GM21360 (cell line): ENCODE data around the gene TTN.
A peak's percentile ranks its signal among the peaks of the same experiment; 100 is the strongest.

ENCODE experiments used
- ATAC-seq: cut with Tn5 transposase; IDR thresholded peaks from one replicate; pipeline ENCODE4 v1.9.1; 2021; ENCODE audit warnings: mild to moderate bottlenecking, moderate library complexity; ENCODE audit not compliant: unreplicated experiment

TTN gene

DNA sequence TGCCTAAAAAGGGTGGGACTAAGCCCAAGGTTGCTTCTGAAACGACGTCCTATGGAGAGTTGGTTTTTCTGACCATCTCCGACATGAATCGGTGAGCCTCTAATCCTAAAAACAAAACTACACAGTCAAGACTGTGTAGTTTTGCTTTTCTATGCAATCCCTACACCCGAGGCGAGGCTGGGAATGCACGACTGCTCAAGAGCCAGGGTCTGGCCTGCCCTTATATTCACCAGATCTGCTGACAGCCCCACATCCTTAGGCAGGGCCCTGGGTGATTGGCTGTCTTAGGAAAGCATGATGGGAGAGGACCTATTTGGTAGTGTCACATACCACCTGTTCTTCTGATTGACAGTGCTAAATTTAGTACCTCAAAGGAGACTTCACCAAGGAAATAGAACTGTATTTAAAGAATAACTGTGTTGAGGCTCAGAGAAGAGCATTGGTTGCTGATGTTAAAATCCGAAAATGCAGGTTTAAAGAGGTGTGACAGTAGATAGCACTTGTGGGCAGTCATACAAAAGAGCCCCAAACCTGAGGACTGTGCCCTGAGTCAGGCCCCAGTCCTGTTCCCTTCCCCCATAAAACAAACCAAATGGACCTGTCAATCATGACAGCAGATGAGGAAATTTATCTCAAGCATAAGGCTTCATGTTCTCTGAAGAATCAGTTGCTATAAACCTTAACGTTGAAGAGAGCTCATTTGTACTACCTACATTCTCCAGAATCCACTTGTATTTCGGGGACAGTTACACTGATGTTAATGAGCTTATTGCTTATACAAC, at the start of gene TTN:
TTN (minus strand) TSS at position 197 of the 782 bp plus-strand sequence. CDS start 2,781 bp downstream, outside the sequence.
- ATAC-seq: no peak

DNA sequence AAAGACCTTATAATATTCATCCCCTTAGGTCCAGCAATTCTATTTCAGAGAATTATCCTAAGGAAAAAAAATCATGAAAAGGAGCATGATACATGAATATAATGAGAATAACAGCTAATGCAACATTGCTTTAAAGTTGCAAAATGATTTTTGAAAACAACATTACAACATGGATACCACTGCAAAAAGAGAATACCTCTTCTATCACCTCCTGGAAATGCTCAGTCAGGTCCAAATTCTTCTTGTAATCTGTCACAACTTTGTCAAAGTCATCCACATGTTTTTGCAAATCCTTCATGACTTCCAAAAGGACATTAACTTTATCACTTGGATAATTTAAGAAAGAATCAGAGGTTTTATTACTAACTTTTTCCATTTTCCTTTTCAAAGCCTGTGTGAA, 47.9 kb upstream of the TTN start:
- ATAC-seq: no peak

DNA sequence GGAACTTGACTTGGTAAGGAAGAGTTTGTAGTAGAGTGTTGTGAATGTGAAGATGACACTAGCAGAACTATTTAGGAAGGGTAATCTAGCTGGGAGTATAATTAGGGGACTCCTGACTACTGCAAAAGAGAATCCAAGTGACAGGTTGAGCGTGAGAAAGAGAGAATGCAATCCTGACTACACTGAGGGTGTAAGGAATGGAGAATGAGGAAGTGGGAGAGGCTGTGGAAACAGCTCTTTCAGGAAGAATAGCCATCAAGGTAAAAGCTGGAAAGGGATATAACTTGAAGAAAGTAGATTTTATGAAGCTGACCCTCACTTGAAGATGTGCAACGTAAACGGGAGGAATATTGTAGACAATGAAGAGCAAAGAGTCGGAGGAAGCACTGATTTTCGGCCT, 41.1 kb upstream of the TTN start:
- no peak for ATAC-seq

DNA sequence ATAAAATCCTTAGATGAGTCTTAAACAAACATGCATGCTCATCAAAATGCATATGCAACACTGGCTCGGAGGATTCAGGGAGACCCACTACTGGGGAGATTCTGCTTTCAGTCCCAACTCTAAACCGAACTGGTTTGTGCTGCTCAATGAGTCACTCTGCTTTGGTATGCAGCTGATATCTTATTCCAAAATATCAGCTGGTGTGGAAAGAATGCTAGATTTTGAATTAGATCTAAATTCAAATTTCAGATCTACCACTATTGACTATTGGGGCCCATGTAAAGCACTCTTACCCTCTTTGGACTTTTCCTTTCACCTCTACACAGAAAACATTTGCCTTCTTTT, 39.2 kb upstream of the TTN start:
- no peak for ATAC-seq

DNA sequence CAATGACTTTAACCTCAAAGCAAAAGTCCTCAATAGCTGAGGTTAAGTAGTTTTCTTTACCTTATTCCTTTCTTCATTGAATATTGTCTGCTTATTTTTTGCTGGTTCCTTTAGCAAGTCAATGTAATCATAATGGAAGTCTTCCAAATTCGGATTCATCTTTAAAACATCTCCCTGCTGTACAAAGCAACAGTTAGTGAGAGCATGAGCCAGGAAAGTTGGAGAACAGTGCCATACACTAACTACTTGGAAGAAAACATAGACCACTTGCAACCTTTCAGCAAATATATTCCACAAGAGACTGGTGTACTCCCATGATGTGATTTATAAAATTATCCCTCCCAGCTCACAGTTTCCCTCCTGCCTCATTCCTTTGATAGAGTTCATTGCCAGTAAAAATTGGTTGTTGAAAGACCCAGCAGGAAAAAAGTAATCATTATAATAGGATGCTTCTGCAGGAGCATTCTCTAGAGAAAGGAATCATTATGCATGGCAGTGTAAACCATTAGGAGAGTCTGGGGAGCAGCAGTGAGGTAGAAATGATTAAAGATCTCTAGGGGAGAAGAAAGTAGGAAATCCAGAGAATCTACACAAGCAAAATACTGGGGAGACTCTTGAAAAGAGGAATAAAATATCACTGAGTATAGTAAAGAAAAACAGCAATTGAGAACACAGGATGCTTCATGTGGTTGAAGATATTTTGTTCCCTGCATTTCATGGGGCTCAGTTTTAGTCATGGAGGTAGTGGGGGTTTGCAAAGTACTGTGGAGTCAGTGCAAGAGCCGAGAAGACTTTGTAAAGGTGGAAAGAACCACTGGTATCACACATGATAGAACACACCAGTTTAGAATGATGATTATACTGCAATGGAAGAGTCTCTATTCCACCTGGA, 38.6 kb upstream of the TTN start:
- no peak for ATAC-seq

DNA sequence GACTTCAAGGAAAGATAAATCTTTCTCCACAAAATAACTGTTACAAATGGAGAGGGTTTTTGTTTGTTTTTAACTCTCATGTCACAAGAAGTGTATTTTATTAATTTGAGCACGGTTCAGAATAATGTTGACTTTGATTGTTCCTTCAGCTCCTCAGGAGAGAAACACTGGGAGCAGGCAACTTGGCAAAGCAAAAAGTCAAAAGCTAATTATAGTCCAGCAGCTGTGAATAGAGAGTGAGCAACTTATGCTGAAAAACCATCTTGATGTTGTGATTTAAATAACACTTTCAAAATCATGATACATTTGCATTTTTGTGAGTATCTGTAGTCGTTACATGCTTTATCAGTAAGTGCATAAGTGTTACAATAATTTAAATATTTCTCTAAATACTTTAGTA, 37.5 kb upstream of the TTN start:
- no peak for ATAC-seq

DNA sequence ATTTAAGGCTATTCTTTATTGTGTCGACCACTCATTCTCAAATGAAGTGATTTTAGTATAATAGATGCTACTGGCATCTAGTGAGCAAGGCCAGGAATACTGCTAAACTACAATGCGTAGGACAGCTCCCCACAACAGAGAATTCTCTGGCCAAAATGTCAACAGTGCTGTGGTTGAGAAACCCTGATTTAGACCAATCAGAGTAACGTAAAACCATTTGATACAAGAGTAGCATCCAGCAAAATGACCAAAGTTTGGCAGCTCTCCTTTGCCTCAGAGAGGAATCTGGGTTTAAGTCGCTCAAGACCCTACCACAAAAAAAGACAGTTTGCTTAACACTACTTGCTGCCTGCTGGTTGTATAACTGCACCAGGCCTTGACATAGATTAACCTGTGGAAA, 37.0 kb upstream of the TTN start:
- no peak for ATAC-seq

DNA sequence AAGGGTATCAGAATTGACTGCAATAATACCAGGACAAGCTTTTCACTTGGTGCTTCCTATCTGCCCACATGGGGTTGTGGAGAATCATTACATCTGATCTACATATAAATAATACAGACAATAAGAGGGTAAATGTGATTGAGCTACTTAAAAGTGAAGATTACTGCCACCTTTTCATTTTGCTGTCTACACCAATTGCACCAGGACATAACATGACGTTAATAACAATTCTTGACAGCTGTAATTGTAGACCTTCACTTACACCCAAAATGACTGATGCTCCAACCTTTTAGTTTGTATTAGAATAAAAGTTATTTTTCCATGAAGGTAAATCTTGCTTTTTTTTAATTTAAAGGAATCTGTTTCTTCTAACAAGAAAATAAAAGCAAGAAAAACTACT, 36.5 kb upstream of the TTN start:
- ATAC-seq: no peak

DNA sequence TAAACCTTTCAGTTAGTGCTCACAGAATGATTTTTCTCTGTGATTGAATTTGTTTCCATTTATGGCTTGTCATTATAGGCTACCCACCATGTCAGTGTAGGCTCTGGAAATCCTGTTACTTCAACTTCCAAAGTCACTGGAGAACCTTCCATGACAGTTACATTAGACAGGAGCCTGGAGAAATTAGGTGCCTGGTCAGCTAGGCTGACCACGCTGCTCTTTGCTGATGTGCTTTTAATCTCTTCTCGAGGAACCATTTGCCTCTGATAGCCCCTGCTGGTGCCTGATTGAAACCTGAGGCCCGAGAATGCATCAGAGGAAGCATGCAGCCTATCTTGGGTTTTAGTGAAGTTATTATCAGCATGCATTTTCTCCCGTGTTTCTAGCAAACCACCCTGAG, 29.6 kb upstream of the TTN start:
- ATAC-seq: no peak

DNA sequence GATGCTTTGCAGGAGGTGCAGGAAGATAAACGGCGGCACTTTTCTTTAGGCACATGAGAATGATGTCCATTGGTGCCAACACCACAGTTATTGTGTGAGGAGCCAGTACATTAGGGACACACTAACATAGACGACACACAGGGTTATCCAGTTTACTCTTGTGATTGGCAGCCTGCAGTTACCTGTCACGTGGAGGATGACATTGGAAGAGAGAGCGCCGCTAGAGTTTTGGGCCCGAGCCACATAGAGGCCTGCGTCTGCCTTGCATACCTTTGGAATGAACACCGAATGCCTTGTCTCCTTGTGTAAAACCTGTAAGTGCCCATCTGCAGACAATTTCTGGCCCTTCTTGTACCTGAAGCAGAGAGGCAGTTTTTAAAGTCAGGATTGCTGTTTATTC, 26.9 kb upstream of the TTN start:
- ATAC-seq: no peak

DNA sequence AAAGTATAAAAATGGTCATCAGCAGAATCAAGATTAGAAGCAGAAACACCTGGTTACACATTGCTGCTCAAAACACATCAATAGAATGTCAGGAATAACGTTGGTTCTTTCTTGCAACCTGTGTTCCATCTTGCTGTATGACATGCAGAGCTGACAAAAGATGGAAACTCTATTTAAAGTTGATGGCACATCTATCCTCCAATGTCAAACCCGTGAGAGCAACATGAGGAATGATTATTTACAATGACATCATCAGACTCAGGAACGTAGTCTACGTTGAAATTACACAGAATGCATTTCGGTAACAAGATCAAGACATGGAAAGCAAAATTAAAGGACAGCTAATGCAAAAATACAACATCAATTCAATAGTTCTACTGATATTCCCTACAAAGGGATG, 26.2 kb upstream of the TTN start:
- no peak for ATAC-seq

DNA sequence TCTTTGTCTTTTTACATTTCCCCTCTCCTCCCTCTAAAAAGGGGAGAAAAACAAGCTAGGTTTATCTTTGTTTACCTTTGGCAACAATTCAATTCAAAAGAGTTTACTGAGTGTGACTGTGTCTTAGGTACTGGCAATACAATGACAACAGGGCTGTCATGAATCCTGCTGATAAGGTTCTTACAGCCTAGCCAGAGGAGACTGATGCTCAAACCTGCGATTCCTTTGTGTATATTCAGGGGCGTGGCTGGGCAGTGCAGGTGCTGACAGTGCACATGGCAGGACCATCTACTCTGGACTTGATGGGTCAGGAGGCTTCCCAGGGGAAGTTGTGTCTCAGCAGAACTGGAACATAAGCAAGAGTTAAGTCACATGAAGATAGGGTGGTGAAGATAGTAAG, 23.2 kb upstream of the TTN start:
- ATAC-seq: no peak

DNA sequence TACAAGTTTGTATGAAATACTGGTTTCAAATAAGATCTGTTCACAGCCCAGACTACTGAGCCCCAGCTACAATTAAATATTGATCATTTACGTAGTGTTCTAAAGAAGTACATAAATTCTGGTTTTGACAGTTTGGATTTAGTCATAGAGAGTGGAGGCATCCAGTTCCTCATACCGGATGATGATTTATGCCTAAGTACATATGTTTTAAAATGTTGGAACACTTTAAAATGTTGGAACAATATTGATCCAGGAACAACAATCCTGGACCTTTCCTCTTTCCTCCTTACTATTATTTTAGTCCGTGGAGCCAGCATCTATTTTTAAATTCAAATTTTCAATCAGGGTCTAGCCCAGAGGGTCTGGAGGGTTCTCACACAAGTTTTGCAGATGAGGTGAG, 22.8 kb upstream of the TTN start:
- no peak for ATAC-seq

DNA sequence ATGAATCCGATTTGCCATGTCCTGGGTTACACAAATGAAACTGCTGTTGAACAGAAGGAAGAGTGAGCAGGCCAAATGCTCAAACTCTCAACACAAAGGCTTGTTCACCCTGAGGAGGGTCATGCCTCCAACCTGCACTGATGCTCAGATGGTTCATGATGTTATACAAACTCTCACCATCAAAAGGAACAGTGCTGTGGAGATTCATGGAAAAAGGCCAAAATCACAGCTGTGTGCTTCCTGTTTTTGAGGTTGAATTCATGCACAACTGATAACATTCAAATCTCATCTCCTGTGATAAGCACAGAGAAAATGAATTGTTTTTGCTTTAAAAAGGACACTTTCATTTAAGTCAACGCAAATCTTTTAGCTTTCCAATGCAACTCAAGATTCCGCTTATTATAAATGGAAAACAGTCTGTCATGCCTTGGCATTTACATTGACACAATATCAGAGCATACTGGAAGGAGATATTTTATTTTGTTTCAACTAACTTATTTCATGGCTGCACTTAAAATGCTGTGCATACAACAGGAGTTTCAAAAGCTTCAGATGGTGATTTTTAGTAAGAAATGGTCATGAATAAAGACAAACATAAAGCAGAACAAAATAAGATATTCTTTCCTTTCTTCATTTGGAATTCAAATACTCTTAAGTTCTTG, 22.2 kb upstream of the TTN start:
- ATAC-seq: no peak

DNA sequence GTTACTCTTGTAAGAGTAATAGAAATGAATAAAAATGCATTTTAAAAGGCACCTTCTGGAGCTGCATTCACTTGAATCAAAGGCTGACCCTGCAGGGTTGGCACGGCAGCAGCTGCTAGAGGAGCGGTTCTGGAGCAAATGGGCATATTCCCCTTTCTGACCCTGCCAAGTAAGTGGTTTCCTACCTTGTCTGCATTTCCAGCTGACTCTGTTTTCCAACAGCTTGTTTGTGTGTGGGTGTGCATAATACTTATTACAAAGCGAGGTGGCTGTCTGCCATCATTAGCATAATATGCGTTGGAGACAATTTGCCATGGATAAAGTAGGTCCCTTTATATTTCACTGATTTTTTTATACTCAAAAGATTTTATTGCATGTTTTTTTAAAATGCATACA, 21.3 kb upstream of the TTN start:
- ATAC-seq: no peak

DNA sequence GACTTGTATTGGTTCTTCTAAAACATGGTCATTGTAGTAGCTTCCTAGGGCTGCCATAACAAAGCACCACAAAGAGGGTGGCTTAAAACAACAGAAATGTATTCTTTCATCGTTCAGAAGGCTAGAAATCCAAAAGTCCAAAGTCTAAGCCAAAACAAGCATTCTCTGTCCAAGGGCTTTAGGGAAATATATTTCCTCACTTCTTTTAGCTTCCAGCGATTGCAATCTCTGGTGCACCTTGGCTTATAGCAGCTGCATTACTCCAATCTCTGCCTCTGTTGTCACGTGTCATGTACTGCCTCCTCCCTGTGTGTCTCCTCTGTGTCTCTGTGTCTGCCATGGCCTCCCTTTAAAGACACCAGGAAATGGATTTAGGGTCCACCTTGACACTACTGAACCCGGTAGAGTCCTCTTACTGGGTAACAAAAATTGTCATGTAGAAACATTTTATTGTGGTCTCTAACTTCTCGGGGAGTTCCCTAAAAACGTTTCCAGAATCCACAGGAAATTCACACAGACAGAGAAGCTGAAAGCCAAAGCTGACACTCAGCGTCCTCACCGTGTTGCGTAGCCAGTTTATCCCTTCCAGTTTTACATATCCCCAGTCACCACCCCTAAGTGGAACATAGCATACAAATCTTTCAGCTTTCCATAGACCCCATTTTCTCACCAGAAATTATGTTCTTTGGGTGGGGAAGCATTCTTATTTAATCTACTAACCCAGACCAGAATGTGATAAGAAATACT, 20.7 kb upstream of the TTN start:
- ATAC-seq: no peak

DNA sequence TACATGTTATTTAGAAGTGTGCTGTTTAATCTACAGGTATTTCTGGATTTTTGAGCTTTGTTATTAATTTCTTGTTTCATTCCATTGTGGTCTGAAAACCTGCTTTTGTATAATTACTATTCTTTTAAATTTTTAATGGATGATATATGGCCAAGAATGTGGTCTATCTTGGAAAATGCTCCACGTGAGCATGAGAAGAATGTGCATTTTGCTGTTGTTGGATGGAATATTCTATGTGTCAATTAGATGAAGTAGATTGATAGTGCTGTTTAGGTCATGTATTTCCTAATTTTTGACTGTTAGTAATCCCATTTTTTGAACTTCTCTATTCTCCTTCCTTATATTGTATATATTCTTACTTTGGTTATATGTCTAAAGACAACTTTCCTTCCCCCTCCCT, 19.9 kb upstream of the TTN start:
- ATAC-seq: no peak

DNA sequence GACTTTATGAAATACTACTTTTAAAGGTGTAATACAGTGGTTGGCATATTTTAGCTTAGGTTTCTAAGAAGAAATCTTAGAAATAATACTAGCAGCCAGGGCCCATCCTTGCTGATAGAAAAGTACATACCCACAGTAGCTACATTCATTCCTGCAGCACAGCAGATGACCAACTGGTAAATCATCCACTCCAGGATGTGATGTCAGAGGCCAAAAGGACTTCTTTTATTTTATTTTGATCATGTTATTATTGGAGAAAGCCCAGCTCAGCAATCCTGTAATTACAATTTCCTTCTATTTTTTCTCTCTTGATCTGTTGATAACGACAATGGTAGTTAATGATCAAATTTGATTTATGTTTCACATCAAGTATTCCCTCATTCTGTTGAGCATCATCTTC, 18.0 kb upstream of the TTN start:
- no peak for ATAC-seq

DNA sequence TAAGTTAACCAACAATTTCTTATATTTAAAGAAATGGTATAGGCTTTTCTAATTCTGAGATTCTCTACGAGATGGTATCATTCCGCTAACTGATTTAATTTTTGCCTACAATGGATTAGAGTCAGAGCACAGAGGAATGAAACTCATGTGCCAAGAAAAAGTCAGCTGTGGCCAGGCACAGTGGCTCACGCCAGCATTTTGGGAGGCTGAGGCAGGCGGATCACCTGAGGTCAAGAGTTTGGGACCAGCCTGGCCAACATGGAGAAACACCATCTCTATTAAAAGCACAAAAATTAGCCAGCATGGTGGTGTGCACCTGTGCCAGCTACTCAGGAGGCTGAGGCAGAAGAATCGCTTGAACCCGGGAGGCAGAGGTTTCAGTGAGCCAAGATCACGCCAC, 17.0 kb upstream of the TTN start:
- ATAC-seq: no peak

DNA sequence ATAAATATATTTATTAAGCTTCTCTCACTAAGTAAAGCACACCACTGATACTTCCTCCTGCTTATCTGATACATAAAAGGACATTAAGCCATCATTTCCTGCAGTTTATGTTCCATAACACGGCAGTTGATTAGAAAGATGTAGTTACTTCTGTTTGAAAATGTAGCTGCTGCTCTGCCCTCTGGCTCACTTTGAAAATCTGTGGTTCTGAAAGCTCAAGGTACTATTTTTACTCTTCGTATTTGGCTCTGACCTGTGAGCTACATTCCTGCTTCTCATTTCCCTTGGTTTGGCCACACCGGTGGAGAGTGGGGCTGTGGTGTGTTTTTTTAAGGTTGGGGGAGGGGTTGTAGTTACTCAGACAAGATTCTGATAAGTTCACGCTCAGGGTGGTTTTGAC, 12.8 kb upstream of the TTN start:
- peak; percentile 94 for ATAC-seq
